HG03432 (cell line): ENCODE measurements around the gene KLF11.

Experiments used
- ATAC-seq: cut with Tn5 transposase; IDR thresholded peaks from one replicate; pipeline ENCODE4 v1.9.1; 2021; ENCODE audit warnings: mild to moderate bottlenecking, moderate library complexity; ENCODE audit not compliant: unreplicated experiment

Gene KLF11

GRCh38 chr2:10061221-10061925 lies 18.0 kb downstream of the KLF11 start:
- ATAC-seq, result no peak

- ATAC-seq, result no peak
Measured at GRCh38 chr2:10062931-10063365, 19.6 kb downstream of the KLF11 start.

- ATAC-seq, result no peak
Measured at GRCh38 chr2:10063566-10063965, 20.2 kb downstream of the KLF11 start.

- ATAC-seq, result no peak
Measured at GRCh38 chr2:10064932-10065772, 21.8 kb downstream of the KLF11 start.

- ATAC-seq, result no peak
Measured at GRCh38 chr2:10065773-10066055, 22.4 kb downstream of the KLF11 start.

GRCh38 chr2:10067330-10067729 lies 24.0 kb downstream of the KLF11 start:
- no peak for ATAC-seq

- ATAC-seq, result no peak
Measured at GRCh38 chr2:10067881-10068280, 24.5 kb downstream of the KLF11 start.

GRCh38 chr2:10071176-10071575 lies 27.8 kb downstream of the KLF11 start:
- no peak for ATAC-seq

GRCh38 chr2:10071595-10071994 lies 28.2 kb downstream of the KLF11 start:
- ATAC-seq, result no peak

- peak; percentile 79 for ATAC-seq
Measured at GRCh38 chr2:10072656-10073480, 29.5 kb downstream of the KLF11 start.

GRCh38 chr2:10073706-10074105 lies 30.4 kb downstream of the KLF11 start:
- no peak for ATAC-seq

GRCh38 chr2:10075101-10075500 lies 31.8 kb downstream of the KLF11 start:
- no peak for ATAC-seq

GRCh38 chr2:10075571-10076209 lies 32.3 kb downstream of the KLF11 start:
- no peak for ATAC-seq

GRCh38 chr2:10076511-10076910 lies 33.2 kb downstream of the KLF11 start:
- no peak for ATAC-seq

- ATAC-seq, result no peak
Measured at GRCh38 chr2:10076988-10077527, 33.7 kb downstream of the KLF11 start.

GRCh38 chr2:10078001-10078400 lies 34.7 kb downstream of the KLF11 start:
- ATAC-seq, result no peak

GRCh38 chr2:10078704-10079265 lies 35.4 kb downstream of the KLF11 start:
- no peak for ATAC-seq

GRCh38 chr2:10079266-10079869 lies 36.0 kb downstream of the KLF11 start:
- ATAC-seq, result peak; percentile 30

GRCh38 chr2:10079870-10080535 lies 36.7 kb downstream of the KLF11 start, which contains the start of gene CYS1:
Gene CYS1 (minus strand): TSS chr2:10080411. CDS start chr2:10080223, 188 bp downstream.
- peak; percentile 45 for ATAC-seq
